RWPE2 (cell line): Measurements from ENCODE around the gene CD86.

Experiments used
- ATAC-seq: fragments of 200-7000 bp; cut with Tn5 transposase; 3 replicates; pipeline ENCODE4 v1.9.1; 2021; ENCODE audit warnings: low read depth
- DNase-seq: peaks from one replicate; pipeline ENCODE4 v3.0.0-alpha.2; 2020; ENCODE audit warnings: low spot score
- H3K27ac ChIP-seq: fragments of 450-650 bp; 2 replicates; pipeline ENCODE4 v1.5.1; 2017; ENCODE audit warnings: mild to moderate bottlenecking; ENCODE audit not compliant: poor library complexity, severe bottlenecking
- H3K27me3 ChIP-seq: fragments of 250-450 bp; sonication (Bioruptor Pico); 2 replicates; pipeline ENCODE4 v1.5.1; 2021; ENCODE audit warnings: mild to moderate bottlenecking, moderate library complexity; ENCODE audit not compliant: insufficient read depth, poor library complexity, severe bottlenecking
- H3K36me3 ChIP-seq: fragments of 250-450 bp; sonication (Bioruptor Pico); 2 replicates; pipeline ENCODE4 v1.5.1; 2020; ENCODE audit warnings: low read depth, mild to moderate bottlenecking, moderate library complexity
- H3K4me1 ChIP-seq: fragments of 250-450 bp; sonication (Bioruptor Pico); 2 replicates; pipeline ENCODE4 v1.5.1; 2021; ENCODE audit warnings: mild to moderate bottlenecking, moderate library complexity; ENCODE audit not compliant: insufficient read depth, poor library complexity, severe bottlenecking
- H3K4me3 ChIP-seq: fragments of 250-450 bp; sonication (Bioruptor Pico); 2 replicates; pipeline ENCODE4 v1.5.1; 2021; ENCODE audit warnings: mild to moderate bottlenecking, moderate library complexity; ENCODE audit not compliant: severe bottlenecking
- H3K9me3 ChIP-seq: fragments of 250-450 bp; sonication (Bioruptor Pico); 2 replicates; pipeline ENCODE4 v1.5.1; 2021; ENCODE audit warnings: mild to moderate bottlenecking, moderate library complexity; ENCODE audit not compliant: severe bottlenecking
- CTCF ChIP-seq: fragments of 450-650 bp; IDR thresholded peaks from one replicate; pipeline ENCODE4 v1.5.1; 2017; ENCODE audit warnings: mild to moderate bottlenecking, moderate library complexity; ENCODE audit not compliant: poor library complexity, severe bottlenecking

CD86 gene

GRCh38 chr3:122052968-122053367, 2.2 kb upstream of the CD86 start:
- ATAC-seq, result no peak

GRCh38 chr3:122057671-122058070, 2.5 kb downstream of the CD86 start:
- no peaks in the 10 kb centered on the region for H3K36me3 ChIP-seq
- ATAC-seq, result no peak

More at GRCh38 chr3:122052968-122053367, 2.2 kb upstream of the CD86 start:
- DNase-seq, result no peak
- H3K4me3 ChIP-seq, result no peak overlapping the region
- no peak for TF ChIP-seq CTCF
- H3K9me3 ChIP-seq, result no peaks in the 10 kb centered on the region
- no peaks in the 10 kb centered on the region for H3K27me3 ChIP-seq
- H3K27ac ChIP-seq, result no peak overlapping the region
- no peaks in the 10 kb centered on the region for H3K4me1 ChIP-seq
- no peaks in the 10 kb centered on the region for H3K36me3 ChIP-seq

GRCh38 chr3:122058294-122058693, 3.1 kb downstream of the CD86 start:
- Histone ChIP-seq H3K27ac (no peak overlapping the region), H3K4me3 (no peak overlapping the region), H3K36me3 (no peaks in the 10 kb centered on the region), H3K9me3 (no peaks in the 10 kb centered on the region), H3K4me1 (no peaks in the 10 kb centered on the region), H3K27me3 (no peaks in the 10 kb centered on the region)
- no peak for ATAC-seq
- no peak for TF ChIP-seq CTCF
- no peak for DNase-seq

More at GRCh38 chr3:122057671-122058070, 2.5 kb downstream of the CD86 start:
- no peak for TF ChIP-seq CTCF
- H3K9me3 ChIP-seq, result no peaks in the 10 kb centered on the region
- no peak overlapping the region for H3K27ac ChIP-seq
- DNase-seq, result no peak
- no peak overlapping the region for H3K4me3 ChIP-seq
- no peaks in the 10 kb centered on the region for H3K4me1 ChIP-seq
- H3K27me3 ChIP-seq, result no peaks in the 10 kb centered on the region

GRCh38 chr3:122060040-122060698, 5.0 kb downstream of the CD86 start:
- no peaks in the 10 kb centered on the region for H3K4me1 ChIP-seq
- H3K36me3 ChIP-seq, result no peaks in the 10 kb centered on the region
- TF ChIP-seq CTCF, result no peak
- H3K27ac ChIP-seq, result no peak overlapping the region
- no peak for ATAC-seq
- no peak for DNase-seq
- H3K4me3 ChIP-seq, result no peak overlapping the region
- no peaks in the 10 kb centered on the region for H3K9me3 ChIP-seq
- no peaks in the 10 kb centered on the region for H3K27me3 ChIP-seq

- ATAC-seq (no peak), DNase-seq (no peak)
- Histone ChIP-seq H3K9me3 (no peaks in the 10 kb centered on the region), H3K36me3 (no peaks in the 10 kb centered on the region), H3K27me3 (no peaks in the 10 kb centered on the region), H3K27ac (no peak overlapping the region), H3K4me3 (no peak overlapping the region), H3K4me1 (no peaks in the 10 kb centered on the region)
- no peak for TF ChIP-seq CTCF
Measured at GRCh38 chr3:122063908-122064307, 8.7 kb downstream of the CD86 start.
